RWPE2 (cell line): ENCODE data around the gene RPUSD3.

Source experiments
- ATAC-seq: fragments of 200-7000 bp; cut with Tn5 transposase; 3 replicates; pipeline ENCODE4 v1.9.1; 2021; ENCODE audit warnings: low read depth
- DNase-seq: peaks from one replicate; pipeline ENCODE4 v3.0.0-alpha.2; 2020; ENCODE audit warnings: low spot score
- H3K27ac ChIP-seq: fragments of 450-650 bp; 2 replicates; pipeline ENCODE4 v1.5.1; 2017; ENCODE audit warnings: mild to moderate bottlenecking; ENCODE audit not compliant: poor library complexity, severe bottlenecking
- H3K27me3 ChIP-seq: fragments of 250-450 bp; sonication (Bioruptor Pico); 2 replicates; pipeline ENCODE4 v1.5.1; 2021; ENCODE audit warnings: mild to moderate bottlenecking, moderate library complexity; ENCODE audit not compliant: insufficient read depth, poor library complexity, severe bottlenecking
- H3K36me3 ChIP-seq: fragments of 250-450 bp; sonication (Bioruptor Pico); 2 replicates; pipeline ENCODE4 v1.5.1; 2020; ENCODE audit warnings: low read depth, mild to moderate bottlenecking, moderate library complexity
- H3K4me1 ChIP-seq: fragments of 250-450 bp; sonication (Bioruptor Pico); 2 replicates; pipeline ENCODE4 v1.5.1; 2021; ENCODE audit warnings: mild to moderate bottlenecking, moderate library complexity; ENCODE audit not compliant: insufficient read depth, poor library complexity, severe bottlenecking
- H3K4me3 ChIP-seq: fragments of 250-450 bp; sonication (Bioruptor Pico); 2 replicates; pipeline ENCODE4 v1.5.1; 2021; ENCODE audit warnings: mild to moderate bottlenecking, moderate library complexity; ENCODE audit not compliant: severe bottlenecking
- H3K9me3 ChIP-seq: fragments of 250-450 bp; sonication (Bioruptor Pico); 2 replicates; pipeline ENCODE4 v1.5.1; 2021; ENCODE audit warnings: mild to moderate bottlenecking, moderate library complexity; ENCODE audit not compliant: severe bottlenecking
- CTCF ChIP-seq: fragments of 450-650 bp; IDR thresholded peaks from one replicate; pipeline ENCODE4 v1.5.1; 2017; ENCODE audit warnings: mild to moderate bottlenecking, moderate library complexity; ENCODE audit not compliant: poor library complexity, severe bottlenecking

Gene RPUSD3

GRCh38 chr3:9818666-9819335 lies 25.0 kb downstream of the RPUSD3 start:
- DNase-seq (no peak), ATAC-seq (no peak)
- TF ChIP-seq CTCF, result no peak
- Histone ChIP-seq H3K36me3 (no peaks in the 10 kb centered on the region), H3K4me1 (no peaks in the 10 kb centered on the region), H3K4me3 (no peak overlapping the region), H3K9me3 (no peaks in the 10 kb centered on the region), H3K27ac (no peak overlapping the region), H3K27me3 (no peaks in the 10 kb centered on the region)

GRCh38 chr3:9817436-9817835 lies 26.4 kb downstream of the RPUSD3 start:
- TF ChIP-seq CTCF, result no peak

DNA sequence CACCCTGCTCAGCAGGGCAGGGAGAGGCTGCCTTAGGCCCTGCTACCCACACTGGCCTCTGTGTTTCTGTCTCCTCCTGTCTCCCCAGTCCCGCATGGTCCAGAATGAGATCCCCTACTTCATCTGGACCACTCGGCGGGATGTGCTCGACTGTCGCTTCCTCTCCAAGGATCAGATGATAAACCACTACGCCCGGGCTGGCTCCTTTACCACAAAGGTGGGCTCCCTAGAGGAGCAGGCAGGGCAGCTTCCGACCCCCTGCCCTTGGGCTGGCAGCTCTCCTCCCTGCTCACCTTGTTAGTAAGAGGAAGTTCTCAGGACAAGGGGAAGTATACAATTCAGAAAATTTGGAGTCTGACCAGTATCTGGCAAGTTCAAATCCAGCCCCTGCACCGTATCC lies 27.8 kb downstream of the RPUSD3 start:
- H3K27ac ChIP-seq, result no peak overlapping the region
- no peaks in the 10 kb centered on the region for H3K9me3 ChIP-seq
- H3K4me3 ChIP-seq, result no peak overlapping the region
- DNase-seq (no peak), ATAC-seq (no peak)
- H3K27me3 ChIP-seq, result no peaks in the 10 kb centered on the region
- H3K36me3 ChIP-seq, result no peaks in the 10 kb centered on the region
- no peak for TF ChIP-seq CTCF
- H3K4me1 ChIP-seq, result no peaks in the 10 kb centered on the region

More at GRCh38 chr3:9817436-9817835, 26.4 kb downstream of the RPUSD3 start:
- no peak overlapping the region for H3K27ac ChIP-seq
- no peak overlapping the region for H3K4me3 ChIP-seq
- no peaks in the 10 kb centered on the region for H3K36me3 ChIP-seq
- no peaks in the 10 kb centered on the region for H3K27me3 ChIP-seq
- no peaks in the 10 kb centered on the region for H3K9me3 ChIP-seq
- no peaks in the 10 kb centered on the region for H3K4me1 ChIP-seq
- ATAC-seq, result no peak
- no peak for DNase-seq

GRCh38 chr3:9812870-9813483 lies 30.8 kb downstream of the RPUSD3 start:
- Histone ChIP-seq H3K4me1 (no peaks in the 10 kb centered on the region), H3K27ac (no peak overlapping the region), H3K4me3 (no peak overlapping the region), H3K9me3 (no peaks in the 10 kb centered on the region), H3K27me3 (no peaks in the 10 kb centered on the region), H3K36me3 (no peaks in the 10 kb centered on the region)
- no peak for DNase-seq
- no peak for TF ChIP-seq CTCF
- no peak for ATAC-seq

- Histone ChIP-seq H3K4me1 (no peaks in the 10 kb centered on the region), H3K27ac (no peak overlapping the region), H3K4me3 (no peak overlapping the region), H3K36me3 (peaks cover 15% of the 10 kb centered on the region; the same call in 1 of the 2 replicates), H3K27me3 (no peaks in the 10 kb centered on the region), H3K9me3 (no peaks in the 10 kb centered on the region)
- ATAC-seq (no peak), DNase-seq (no peak)
- TF ChIP-seq CTCF, result no peak
Observed at GRCh38 chr3:9810846-9811245, 33.0 kb downstream of the RPUSD3 start.
